ENCODE data around the gene AVPR2.

The AVPR2 gene

DNA sequence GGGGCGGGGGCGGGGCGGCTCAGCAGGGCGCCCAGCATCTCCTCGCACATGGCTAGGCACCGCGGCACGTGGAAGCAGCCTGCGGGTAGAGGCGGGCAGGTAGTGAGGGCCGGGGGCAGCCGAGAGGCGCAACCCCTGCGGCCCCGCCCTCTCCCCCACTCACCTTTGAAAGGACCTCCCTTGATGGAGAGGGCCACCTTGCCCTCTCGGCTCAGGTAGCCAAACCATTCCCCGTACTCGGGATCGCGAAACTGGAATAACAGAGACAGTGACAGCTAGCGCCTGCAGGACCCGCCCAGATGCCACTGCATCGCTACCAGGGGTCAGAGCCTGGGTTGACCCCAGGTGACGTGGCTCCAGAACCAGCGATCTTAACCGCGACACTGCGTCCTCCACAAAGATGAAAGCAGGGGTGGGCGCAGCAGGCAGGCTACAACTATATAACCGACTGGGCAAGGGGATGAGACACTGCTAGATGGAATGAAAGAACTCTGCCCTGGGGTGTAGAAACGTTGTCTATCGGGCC, 30.9 kb downstream of the AVPR2 start:
- H3K36me3 ChIP-seq = peaks cover 26% of the 10 kb centered on the region
- no peak for DNase-seq
- H3K4me1 ChIP-seq = no peaks in the 10 kb centered on the region
- peak overlapping the region; percentile 42 for H3K4me3 ChIP-seq (ENCODE audit: low read depth, low read length)
- H3K27me3 ChIP-seq = no peaks in the 10 kb centered on the region
- no peaks in the 10 kb centered on the region for H3K9me3 ChIP-seq
- TF ChIP-seq, protein P1, sequence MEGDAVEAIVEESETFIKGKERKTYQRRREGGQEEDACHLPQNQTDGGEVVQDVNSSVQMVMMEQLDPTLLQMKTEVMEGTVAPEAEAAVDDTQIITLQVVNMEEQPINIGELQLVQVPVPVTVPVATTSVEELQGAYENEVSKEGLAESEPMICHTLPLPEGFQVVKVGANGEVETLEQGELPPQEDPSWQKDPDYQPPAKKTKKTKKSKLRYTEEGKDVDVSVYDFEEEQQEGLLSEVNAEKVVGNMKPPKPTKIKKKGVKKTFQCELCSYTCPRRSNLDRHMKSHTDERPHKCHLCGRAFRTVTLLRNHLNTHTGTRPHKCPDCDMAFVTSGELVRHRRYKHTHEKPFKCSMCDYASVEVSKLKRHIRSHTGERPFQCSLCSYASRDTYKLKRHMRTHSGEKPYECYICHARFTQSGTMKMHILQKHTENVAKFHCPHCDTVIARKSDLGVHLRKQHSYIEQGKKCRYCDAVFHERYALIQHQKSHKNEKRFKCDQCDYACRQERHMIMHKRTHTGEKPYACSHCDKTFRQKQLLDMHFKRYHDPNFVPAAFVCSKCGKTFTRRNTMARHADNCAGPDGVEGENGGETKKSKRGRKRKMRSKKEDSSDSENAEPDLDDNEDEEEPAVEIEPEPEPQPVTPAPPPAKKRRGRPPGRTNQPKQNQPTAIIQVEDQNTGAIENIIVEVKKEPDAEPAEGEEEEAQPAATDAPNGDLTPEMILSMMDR (IDR thresholded peaks at IDR 0.05; ENCODE audit: low read depth, low read length) = no peak

DNA sequence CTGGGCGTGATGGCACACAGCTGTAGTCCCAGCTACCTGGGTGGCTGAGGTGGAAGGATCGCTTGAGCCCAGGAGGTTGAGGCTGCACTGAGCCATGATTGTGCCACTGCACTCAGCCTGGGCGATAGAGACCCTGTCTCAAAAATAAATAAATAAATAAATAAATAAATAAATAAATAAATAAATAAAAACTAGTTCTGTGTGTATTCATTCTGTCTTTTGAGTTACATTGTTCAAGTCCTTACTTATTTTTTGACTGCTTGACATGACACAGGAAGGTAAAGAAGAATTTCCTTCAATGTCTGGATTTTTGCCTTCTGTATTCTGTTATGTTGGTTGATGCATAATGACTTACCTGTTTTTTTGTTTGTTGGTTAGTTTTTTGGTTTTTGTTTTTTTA, 32.6 kb downstream of the AVPR2 start:
- Histone ChIP-seq H3K4me3 (ENCODE audit: low read depth, low read length) (no peak overlapping the region), H3K27me3 (no peaks in the 10 kb centered on the region), H3K36me3 (peaks cover 11% of the 10 kb centered on the region), H3K9me3 (no peaks in the 10 kb centered on the region), H3K4me1 (no peaks in the 10 kb centered on the region)
- TF ChIP-seq, protein P1 (IDR thresholded peaks at IDR 0.05; ENCODE audit: low read depth, low read length) = no peak
- DNase-seq = no peak

DNA sequence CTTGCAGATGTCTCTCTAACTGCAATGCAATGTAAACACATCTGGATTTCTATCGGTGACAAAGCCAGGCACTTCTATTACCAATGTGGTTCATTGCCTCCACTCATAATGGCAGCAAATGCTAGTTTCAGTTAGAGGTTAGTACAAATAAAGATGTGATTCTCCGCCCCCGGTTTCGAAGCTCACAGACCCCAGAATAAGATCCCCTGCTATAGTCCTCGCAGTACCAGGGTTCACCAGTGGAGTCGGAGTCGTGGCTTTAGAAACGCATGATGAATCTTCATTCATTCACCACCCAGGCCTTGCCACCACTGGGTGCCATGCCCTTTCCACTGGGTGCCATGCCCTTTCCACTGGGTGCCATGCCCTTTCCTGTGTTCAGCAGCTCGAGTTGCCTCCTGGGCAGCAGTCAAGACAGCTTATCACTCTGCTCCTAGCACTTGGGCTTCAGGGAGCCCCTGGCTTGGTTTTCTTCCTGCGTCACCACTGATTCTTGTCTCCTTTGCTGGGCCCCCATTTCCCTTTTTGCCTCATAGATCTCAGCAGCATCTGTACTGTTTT, 33.8 kb downstream of the AVPR2 start:
- Histone ChIP-seq H3K4me3 (ENCODE audit: low read depth, low read length) (no peak overlapping the region), H3K36me3 (peaks cover under 1% of the 10 kb centered on the region), H3K9me3 (no peaks in the 10 kb centered on the region), H3K27me3 (no peaks in the 10 kb centered on the region), H3K4me1 (no peaks in the 10 kb centered on the region)
- DNase-seq = no peak
- TF ChIP-seq, protein P1 (IDR thresholded peaks at IDR 0.05; ENCODE audit: low read depth, low read length) = no peak

DNA sequence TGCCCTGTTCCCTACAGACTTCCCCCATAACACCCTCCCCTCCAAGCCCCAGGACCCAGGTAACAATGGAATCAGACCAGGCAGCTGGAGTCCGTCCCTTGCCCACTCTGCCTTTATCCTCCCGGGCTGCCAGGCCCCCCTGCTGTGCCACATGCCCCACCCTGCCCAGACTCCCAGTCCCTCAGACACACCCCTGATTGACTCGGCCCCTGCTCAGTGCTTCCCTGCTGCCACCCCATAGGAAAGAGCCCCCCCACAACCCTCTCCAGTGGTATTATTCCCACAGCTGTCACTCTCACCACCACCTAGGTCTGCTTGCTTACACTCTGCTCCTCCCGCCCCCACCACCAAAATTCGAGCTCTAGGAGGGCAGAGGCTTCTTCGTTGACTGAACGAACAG, 35.1 kb downstream of the AVPR2 start:
- H3K36me3 ChIP-seq = no peaks in the 10 kb centered on the region
- TF ChIP-seq, protein P1 (IDR thresholded peaks at IDR 0.05; ENCODE audit: low read depth, low read length) = no peak
- no peaks in the 10 kb centered on the region for H3K4me1 ChIP-seq
- no peak overlapping the region for H3K4me3 ChIP-seq (ENCODE audit: low read depth, low read length)
- no peak for DNase-seq
- no peaks in the 10 kb centered on the region for H3K27me3 ChIP-seq
- no peaks in the 10 kb centered on the region for H3K9me3 ChIP-seq

DNA sequence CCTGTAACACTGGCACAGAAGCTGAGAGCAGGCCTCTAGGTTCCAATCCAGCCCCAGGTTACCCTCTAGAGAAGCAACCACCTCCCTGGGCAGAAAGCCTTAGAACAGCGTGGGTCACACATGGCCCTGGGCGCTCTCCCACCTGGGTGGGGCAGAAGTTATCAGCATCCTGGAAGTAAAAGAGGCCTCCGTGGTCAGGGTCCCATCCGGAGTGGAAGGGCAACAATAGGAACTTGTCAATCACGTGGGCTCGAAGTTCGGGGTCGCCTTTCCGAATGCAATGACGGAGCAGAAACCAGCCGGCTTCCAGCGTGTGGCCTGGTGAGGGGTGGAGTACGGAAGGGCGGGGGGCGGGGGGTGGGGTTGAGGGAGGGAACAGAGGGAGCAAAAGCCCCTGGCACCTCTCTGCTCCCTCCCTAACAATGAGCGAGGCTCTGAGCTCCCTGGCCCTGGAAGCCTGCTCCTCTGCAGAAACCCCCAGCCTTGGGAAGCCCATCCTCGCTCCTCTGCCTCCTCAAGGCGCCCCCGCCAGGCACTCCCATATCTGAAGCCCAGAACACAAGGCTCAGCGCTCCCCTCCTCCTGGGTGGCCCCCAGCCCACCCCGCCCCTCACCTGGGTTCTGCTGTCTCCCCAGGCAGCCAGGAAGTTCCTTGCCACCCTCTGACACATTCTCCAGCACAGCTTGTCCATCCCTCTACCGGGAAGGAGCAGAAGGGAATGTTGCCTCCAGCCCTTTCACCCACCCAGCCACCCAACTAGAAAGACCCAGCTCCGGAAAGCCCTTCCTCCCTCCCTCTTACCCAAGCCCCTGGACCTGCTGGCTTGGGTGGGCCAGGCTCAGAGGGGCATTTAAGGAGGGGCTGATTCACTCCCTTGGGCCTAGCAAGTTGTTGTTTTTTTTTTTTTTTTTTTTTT, 37.1 kb downstream of the AVPR2 start:
- Histone ChIP-seq H3K4me1 (no peaks in the 10 kb centered on the region), H3K4me3 (ENCODE audit: low read depth, low read length) (no peak overlapping the region), H3K36me3 (no peaks in the 10 kb centered on the region), H3K27me3 (no peaks in the 10 kb centered on the region), H3K9me3 (no peaks in the 10 kb centered on the region)
- TF ChIP-seq, protein P1 (IDR thresholded peaks at IDR 0.05; ENCODE audit: low read depth, low read length) = no peak
- no peak for DNase-seq

All from BE2C (cell line).